CD4-positive, alpha-beta T cell treated with Interferon alpha-2 for 1 hour (primary cell): ENCODE results near the gene CDHR1.

Experiments used
- DNase-seq, 2 donors: peaks; one replicate each; pipeline ENCODE4 v3.0.0-alpha.2; 2020 to 2022

CDHR1 gene

DNA sequence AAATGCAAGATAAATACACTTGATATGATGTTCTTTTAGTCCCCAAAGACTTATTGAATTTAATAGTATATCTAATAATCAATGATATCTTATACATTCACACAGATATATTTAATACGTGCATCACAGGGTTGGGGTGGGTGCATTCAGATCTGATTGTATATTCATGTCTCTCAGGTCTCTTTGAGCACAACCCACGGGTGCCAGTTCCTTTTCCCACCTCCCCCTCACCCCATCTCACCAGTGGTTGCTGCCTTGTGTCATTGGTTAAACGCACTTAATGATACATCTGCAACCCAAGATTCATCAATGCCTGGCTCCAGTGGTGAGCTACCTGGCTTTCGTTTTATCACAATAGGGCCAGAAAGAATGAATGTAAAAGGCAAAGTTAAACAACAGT lies 40.8 kb downstream of the CDHR1 start:
- no peak for DNase-seq

DNA sequence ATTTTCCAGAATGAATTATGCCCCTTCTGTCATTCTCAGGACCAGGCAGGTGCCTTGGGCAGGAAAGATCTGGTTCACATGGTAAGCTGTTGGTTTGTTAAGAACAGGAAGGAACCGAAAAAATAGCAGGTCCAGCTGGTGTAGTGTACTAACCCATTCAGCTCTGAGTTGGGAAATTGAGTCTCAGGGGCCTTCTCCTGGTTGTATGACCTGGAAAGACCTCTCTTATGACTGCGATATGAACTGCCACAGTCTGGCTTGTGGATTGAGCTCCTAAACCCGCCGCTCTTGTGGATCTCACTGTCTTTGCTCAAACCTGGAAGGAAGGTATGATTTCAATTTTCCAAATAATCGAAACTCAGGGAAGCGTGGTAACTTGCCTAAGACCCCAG lies 42.5 kb downstream of the CDHR1 start:
- no peak for DNase-seq

DNA sequence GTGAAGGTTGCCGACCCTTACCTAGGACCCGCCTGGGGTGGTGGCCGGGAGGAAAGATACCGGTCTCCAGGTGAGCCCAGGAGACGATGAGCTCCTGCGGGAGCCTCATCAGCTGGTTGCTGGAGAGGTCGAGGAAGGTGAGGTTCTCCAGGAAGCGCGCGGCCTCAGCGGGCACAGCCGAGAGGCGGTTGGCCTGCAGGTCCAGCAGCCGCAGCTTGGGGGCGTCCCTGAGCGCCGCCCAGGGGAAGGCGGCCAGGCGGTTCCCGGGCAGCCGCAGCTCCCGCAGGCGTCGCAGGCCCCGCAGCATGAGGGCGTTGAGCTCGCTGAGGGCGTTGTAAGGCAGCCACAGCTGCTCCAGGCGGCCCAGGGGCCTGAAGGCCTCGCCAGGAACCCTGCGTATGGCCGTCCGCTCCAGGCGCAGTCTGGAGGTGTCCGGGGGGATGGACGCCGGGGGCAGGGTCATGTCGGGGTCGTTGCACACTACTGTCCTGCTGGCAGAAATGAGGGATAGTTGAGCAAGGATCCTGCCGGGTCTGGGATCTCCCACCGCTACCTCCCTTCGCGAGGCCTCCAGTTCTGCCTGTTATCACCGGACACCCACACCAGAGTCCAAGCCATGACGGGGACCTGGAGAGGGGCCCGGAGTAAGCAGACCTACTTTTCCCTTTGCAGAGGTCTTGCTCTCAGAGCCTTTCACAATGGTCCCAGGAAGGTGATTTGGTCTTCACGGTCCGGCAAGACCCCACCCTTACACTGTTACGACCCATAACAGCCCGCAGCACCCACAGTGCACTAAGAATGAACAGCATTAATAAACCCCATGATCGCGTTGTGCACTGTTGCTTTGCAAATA lies 43.1 kb downstream of the CDHR1 start:
- DNase-seq, result no peak

DNA sequence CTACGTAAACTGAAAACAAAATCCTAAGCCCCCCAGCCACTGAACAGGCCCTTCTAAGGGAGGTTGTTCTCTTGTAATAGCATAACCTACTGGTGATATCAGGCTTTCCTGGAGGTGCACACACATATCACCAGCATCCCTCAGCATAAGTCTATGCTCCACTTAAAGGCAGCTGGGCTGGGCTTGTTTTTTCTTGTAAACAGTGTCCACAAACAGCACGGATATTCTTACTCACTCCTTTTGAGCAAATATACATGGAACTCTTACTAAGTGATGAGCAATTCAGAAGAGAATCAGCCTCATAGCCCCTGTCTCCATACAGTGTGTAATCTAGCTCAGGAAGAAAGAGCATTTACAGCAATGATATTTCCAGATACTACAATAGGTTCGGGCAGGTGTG lies 44.6 kb downstream of the CDHR1 start:
- no peak for DNase-seq

DNA sequence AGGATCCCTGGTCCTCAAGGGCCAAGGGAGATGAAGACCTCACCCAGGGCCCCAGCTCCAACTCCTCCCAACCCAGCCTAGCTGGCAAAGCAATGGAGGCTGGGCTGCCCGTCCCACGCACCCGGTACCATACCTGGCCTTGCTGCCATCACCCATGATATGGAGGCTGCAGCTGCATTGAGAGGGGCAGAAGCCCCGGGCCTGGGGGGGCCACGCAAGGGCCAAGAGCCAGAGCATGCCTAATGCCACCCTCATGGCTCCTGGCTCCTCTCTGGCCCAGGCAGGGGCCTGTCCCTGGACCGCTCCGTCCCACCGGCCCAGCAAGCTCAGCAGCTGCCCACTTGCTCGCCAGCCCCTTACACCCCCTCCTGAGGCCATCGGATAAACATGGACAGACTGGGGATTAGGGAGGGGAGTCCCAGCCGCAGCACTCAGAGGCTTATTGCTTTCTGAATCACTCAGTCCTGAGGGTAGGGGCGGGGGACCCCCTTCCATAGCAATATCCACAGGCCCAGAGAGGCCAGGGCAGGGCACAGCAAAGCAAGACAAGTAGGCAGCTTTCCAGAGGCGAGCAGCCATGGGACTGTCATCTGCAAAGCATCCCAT lies 47.0 kb downstream of the CDHR1 start, which contains the start of gene LRIT1:
LRIT1 (minus strand) TSS at position 362 of the 606 bp plus-strand sequence; CDS start at position 255, 107 bp downstream.
- no peak for DNase-seq

DNA sequence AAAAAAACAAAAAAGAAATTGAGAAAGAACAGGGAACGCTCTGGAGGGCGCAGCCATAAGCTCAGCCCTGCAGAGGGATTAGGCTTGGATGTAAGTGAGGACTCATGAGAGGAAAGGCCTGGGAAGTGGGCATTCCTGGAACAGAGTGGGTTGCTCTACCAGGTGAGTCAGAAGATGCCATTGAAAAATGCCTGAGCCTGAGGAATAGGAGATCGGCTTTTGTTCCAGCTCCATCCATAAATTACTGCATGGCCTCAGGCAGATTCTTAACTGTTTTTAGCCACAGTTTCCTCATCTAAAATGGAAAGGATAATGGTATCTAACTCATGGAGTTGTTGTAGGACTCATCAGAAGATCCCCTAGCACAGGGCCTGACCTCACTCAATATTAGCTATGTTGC lies 49.4 kb downstream of the CDHR1 start:
- DNase-seq, result no peak

DNA sequence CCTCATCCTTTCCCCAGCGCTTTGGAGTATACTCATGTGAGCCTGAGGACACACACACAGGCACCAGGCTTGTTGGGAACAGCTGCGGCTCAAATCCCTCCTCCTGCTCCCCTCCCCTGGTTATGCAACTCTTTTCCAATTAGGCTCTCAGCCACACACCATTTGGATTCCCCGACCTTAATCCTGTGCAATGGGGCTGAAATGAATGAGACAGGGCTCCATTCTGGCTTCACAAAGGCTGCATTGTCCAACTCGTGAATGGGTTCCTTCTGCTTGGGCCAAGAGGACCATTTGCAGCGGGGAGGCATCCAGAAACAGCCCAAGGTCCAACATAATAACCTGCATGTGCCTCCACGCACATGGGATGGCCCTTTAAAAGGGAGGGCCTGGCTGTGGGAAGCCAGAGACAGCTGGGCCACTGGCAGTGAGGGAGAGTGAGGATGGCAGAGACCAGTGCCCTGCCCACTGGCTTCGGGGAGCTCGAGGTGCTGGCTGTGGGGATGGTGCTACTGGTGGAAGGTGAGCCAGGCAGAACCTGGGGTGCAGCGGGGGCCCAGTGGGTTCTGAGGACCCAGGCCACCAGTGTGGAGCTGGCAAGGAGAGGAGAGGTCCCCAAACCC lies 50.4 kb downstream of the CDHR1 start, which contains the start of gene RGR:
RGR (plus strand) TSS at position 403 of the 620 bp plus-strand sequence; CDS start at position 441, 38 bp downstream.
- no peak for DNase-seq

DNA sequence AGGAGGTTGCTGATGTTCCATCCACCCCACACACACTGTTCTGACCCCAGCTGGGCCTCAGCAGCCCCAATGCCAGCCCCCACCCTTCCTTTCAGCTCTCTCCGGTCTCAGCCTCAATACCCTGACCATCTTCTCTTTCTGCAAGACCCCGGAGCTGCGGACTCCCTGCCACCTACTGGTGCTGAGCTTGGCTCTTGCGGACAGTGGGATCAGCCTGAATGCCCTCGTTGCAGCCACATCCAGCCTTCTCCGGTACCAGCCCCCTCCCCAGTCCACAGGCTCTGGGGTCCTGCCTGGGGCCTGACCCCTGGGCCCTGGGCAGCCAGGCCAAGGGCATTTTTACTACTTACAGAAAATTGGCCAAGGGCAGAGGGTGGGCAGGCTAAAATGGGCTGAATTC lies 53.2 kb downstream of the CDHR1 start:
- no peak for DNase-seq

DNA sequence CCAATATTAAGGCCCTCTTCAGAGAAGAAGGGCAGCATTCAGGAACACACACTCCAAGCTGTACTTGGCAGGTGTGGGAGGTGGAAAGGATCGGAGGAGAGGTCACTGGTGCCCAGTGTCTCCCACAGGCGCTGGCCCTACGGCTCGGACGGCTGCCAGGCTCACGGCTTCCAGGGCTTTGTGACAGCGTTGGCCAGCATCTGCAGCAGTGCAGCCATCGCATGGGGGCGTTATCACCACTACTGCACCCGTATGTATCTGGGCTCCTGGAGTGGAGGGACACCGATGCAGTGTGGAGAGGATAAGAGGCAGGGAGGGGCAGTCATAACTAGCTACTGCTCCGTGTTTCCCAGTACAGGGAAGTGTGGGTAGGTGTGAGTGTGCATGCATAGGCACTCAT lies 54.5 kb downstream of the CDHR1 start:
- no peak for DNase-seq

DNA sequence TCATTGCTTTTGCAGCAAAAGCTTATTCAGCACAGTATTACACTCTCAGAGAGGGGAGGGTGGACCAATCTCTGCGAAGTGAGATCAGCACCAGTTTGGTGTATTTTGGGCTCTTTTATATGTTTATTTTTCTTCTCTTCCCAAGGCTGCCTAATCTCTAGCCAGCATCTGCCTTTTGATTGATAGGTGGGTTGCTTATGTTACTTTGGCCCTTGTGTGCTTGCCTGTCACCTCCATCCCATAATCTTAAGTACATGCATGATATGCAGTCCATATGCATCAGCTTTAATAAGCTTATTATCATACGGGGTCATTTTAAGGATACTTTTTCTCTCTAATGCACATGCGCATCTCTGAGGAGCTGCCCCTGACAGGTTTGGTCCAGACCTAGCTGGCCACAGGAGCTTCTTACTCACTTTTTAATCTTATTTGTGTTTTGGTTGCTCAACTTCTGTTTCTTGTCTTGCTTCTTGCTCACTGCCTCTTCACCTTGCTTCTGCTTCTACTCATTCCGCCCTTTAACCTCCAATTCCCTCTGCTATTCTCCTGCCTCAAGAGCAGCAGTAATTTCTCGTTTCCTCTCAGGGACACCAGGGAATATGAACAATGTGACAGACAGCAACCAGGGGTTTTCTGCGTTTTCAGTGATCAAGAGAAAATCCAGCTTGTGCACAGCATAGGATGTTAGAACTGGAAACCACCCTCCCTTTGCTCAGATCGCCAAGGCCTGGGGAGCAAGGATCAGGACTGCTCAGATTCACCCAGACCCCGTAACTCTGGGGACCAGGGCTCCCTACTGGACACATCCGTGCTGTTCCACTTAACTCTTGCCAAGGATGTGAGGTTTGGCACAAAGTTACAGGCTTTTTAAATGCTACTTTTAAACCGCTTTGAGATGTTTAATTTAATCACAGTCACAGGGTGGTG lies 60.5 kb downstream of the CDHR1 start:
- no peak for DNase-seq

DNA sequence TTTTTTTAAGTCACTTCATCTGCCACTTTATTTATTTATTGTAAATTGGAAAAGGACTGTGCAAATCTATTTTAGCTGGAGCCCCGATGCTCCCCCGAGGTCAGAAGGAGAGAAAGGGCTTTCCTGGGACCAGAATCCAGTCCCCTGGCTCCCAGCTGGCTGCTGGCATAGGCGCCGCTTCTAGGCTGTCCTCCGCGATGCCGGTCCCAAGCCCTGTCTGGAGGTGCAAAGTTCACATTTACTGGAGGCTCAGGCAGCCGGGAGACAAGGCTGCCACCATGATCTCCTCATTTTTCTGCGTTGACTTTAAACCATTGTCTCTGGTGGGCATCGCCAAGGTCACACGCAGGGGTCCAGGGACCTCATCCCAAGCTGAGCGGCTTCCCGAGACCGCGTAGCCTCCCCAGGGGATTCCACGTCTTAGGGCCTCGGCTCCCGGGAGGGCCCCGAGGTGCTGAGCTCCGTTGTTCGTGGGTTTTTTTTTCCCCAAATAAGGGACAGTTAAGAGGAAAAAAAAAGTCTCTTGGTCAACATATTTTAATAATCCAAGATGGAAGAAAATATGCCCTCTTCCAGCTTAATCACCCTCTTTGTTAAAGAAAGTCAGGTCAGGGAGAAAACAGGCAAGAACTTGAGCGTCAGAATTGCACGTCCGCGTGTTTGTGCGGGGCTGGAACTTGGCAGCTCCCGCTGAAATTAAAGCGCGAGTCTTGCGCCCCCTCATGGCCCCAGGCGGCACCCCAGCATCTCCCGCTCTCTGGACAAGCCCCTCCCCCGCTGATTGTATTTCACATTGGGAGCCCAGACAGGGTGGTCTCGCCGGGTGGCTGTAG lies 62.4 kb downstream of the CDHR1 start:
- peak in 1 of 2 donors; percentile 20 for DNase-seq

DNA sequence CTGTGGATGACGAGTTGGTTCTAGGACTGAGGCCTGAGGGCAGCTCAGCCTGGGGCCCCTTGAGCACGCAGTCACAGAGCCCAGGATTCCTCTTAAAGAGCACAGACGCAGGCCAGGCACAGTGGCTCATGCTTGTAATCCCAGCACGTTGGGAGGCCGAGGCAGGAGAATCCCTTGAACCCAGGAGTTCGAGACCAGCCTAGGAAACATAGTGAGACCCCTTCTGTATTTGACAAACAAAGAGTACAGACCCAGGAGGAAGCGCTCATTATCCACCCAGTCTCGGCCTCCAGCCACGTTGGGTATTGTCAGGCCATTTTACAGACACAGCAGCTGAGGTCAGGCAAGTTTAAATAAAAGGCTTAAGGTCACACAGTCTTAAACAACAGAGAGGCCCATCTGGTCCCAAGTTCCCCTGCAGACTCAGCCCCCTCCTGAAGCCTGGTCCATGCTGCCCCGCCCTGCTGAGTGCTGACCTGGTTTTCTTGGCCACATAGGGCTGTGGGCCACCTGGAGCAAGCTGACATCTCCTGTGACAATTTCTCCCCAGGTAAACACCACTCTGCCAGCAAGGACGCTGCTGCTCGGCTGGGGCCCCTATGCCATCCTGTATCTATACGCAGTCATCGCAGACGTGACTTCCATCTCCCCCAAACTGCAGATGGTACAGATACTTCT lies 63.1 kb downstream of the CDHR1 start:
- no peak for DNase-seq

DNA sequence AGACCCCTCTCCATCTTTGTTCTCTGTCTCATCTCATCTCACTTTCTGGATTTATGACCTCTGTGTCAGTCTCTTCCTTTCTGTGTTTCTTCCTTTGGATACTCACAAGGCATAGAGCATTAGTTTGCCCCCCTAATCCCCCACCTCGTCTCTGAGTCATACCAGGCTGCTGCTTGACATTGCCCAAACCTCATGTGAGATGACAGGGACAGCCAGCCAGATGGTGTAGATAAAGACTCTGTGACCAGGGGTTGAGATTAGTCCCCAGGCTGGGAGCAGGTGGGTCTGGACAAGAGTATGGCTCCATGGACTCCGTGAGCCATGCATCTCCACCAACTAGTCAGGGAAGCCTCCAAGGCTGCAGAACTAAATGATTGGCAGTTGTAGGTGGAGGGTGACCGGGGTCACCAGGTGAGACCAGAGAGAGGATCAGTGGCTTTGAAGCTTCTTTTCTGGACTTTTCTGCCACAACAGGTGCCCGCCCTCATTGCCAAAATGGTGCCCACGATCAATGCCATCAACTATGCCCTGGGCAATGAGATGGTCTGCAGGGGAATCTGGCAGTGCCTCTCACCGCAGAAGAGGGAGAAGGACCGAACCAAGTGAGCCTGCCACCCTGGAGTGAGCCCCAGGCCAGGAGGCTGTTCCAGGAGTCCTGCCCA lies 63.8 kb downstream of the CDHR1 start:
- no peak for DNase-seq

DNA sequence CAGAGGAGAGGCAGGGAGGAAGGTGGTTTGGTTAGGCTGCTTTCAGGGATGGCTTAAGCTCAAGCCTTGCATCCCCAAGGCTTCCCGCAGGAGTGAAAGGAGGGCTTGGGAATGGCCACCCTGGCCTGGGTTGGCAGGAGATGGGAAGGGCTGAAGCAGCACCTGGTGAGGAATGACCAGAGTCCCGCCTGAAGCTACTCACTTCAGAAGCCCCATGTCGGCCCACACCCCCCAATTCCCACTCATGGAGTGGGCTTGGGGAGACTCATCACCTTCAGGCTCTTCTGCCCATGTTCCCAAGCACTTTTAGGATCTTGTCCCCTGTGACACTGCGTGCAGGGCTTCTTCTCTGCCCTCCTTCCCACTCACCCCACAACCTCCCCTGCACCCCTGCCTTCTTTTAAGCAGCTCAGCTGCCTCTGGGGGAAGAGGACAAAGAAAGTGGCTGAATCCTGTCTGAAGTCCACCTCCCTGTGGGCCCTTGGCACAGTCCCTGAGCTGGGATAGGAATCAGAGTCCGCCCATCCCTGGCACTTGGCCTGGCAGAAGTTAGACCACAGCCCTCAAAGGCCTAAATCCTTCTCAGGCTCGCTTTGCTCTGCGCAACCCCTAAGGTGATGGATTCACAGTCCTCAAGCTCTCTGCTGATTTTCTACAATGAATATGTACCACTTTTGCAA lies 67.0 kb downstream of the CDHR1 start:
- DNase-seq, result no peak

DNA sequence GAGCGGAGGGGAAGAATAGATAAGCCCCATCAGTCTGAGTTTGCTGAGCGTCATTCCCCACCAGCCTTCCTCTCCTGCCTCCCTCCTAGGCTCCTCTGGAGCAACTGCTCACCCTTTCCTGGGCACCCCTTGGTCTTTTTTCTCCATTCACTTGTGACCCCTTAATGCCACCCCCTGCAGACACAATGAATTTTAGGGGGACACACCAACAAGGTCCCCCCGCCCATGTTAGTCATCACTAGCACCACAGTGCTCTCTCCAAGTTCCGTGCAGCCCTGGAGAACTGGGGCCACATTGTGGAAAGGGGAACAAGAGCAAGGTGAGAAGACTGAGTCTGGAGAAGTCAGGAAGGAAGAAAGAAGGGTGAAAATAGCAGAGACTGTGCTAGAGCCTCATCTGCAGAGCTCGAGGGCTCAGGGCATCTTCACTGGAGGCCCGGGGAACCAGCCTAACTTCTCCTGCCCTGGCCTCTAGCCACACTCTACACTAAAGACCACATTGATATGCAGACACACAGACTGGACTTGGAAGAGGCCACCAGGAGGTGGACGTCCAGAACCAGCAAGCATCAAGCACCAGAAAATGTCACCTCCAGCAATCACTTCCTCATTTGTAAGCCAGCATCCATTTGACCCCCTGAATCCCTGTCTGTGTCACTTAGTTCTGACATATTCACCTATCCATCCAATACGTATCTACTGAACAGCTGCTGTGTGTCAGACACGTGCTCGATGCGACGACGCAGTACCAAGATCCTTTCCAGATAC lies 68.0 kb downstream of the CDHR1 start:
- DNase-seq, result no peak

DNA sequence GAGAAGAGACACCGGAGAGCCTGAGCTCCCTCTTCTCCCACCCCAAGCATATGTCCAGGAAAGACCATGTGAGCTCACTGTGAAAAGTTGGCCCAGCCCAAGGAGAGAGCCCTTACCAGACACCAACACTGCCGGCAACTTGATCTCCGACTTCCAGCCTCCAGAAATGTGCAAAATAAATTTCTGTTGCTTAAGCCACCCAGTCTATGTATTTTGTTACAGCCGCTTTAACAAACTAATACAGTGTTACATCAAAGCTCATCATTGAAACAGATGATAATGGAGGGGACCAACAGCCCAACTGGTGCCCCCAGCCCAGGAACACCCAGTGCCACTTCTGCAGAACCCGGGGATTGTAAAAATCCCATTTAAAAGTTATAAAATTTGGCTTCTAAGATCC lies 69.4 kb downstream of the CDHR1 start:
- no peak for DNase-seq

DNA sequence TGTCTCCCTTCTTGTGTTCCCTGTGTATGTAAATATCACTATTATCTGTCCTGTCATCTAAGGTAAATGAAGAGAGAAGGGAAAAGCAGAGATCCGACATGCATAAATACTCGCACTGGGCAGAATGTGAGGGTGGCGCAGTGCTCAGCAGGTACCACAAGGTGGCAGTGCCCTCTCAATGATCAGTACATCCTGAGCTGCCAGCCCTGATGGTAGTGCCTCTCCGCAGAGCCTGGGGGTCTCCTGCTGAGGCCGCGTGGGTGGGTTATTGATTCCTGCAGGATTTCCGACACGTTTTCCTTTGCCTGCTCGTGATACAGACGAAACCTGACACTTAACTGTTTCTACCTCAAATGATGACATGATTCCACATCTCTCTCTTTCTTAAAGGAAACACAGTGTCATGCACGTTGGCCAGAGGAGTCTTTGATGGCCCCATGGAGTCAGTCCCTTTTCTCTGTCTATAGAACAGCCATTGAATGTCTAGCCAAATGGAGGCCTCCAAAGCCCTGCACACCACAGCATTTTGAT lies 70.3 kb downstream of the CDHR1 start:
- peak; percentile 61 to 73 for DNase-seq

DNA sequence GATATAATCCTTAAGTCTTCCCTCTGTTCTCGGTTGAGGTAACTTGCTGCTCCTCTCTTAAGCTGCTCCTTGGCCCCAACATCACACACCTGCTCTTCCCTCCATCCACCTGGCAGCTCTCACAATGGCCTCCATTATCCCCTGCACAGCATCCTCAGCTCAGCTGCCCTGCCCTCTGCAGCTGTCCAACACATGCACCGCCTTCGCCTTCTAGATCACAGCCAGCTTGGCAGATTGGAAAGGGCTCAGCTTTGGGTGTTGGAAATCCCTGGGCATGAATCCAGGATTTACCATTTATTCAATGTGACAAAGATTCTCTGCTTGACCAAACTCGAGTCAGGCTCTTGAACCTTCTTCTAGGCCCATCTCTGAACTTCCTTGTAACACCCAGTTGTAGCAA lies 71.1 kb downstream of the CDHR1 start:
- no peak for DNase-seq
